DOHH2 (cell line): ENCODE results near the gene HSF2BP.

Experiments
- H3F3A ChIP-seq: fragments of 200-600 bp; sonication (generic), shearing (Covaris generic); 2 replicates; pipeline ENCODE4 v1.6.0; 2016; ENCODE audit warnings: antibody characterized with exemption, mild to moderate bottlenecking; ENCODE audit not compliant: control insufficient read depth, insufficient read depth
- H3K27ac ChIP-seq: fragments of 200-600 bp; sonication (generic); 2 replicates; pipeline ENCODE4 v1.5.1; 2014; ENCODE audit warnings: low read depth, mild to moderate bottlenecking, low read length, moderate library complexity
- H3K27me3 ChIP-seq: fragments of 200-600 bp; sonication (generic); 2 replicates; pipeline ENCODE4 v1.6.1; 2014; ENCODE audit warnings: mild to moderate bottlenecking, low read length, mixed read lengths; ENCODE audit not compliant: control insufficient read depth
- H3K36me3 ChIP-seq: fragments of 200-600 bp; sonication (generic); 2 replicates; pipeline ENCODE4 v1.6.1; 2014; ENCODE audit warnings: mild to moderate bottlenecking, low read length, moderate library complexity, mixed read lengths; ENCODE audit not compliant: control insufficient read depth
- H3K4me1 ChIP-seq: fragments of 200-600 bp; sonication (generic); 2 replicates; pipeline ENCODE4 v1.6.1; 2014; ENCODE audit warnings: mild to moderate bottlenecking, low read length, mixed read lengths; ENCODE audit not compliant: control insufficient read depth
- H3K4me2 ChIP-seq: fragments of 200-600 bp; sonication (generic); 2 replicates; pipeline ENCODE4 v1.6.0; 2014; ENCODE audit warnings: mild to moderate bottlenecking, low read length, moderate library complexity
- H3K4me3 ChIP-seq: fragments of 200-600 bp; sonication (generic); 2 replicates; pipeline ENCODE4 v1.5.1; 2014; ENCODE audit warnings: mild to moderate bottlenecking, low read length, mixed read lengths
- H3K79me2 ChIP-seq: fragments of 200-600 bp; sonication (generic); 2 replicates; pipeline ENCODE4 v1.6.1; 2014; ENCODE audit warnings: mild to moderate bottlenecking, low read length, mixed read lengths; ENCODE audit not compliant: control insufficient read depth
- H3K9me2 ChIP-seq: fragments of 200-600 bp; sonication (generic); replicated peaks from 2 replicates; pipeline ENCODE4 v1.6.1; 2014; ENCODE audit warnings: mild to moderate bottlenecking, low read length, mixed read lengths; ENCODE audit not compliant: control insufficient read depth
- H3K9me3 ChIP-seq: fragments of 200-600 bp; sonication (generic); 2 replicates; pipeline ENCODE4 v1.6.1; 2014; ENCODE audit warnings: antibody characterized with exemption, low read length, mixed read lengths; ENCODE audit not compliant: control insufficient read depth, insufficient read depth
- H4K20me1 ChIP-seq: fragments of 200-600 bp; sonication (generic); 2 replicates; pipeline ENCODE4 v1.6.0; 2014; ENCODE audit warnings: low read depth, mild to moderate bottlenecking, antibody characterized with exemption, low read length, moderate library complexity; ENCODE audit not compliant: control insufficient read depth, insufficient read depth
- EZH2phosphoT487 ChIP-seq: fragments of 200-600 bp; sonication (generic); IDR thresholded peaks from 2 replicates; pipeline ENCODE4 v1.6.1; 2017; ENCODE audit warnings: borderline replicate concordance, mild to moderate bottlenecking, antibody characterized with exemption, low read length, moderate library complexity, mixed read lengths
- TF ChIP-seq, protein P1 (sequence below): fragments of 200-600 bp; sonication (generic); IDR thresholded peaks from one replicate; pipeline ENCODE4 v1.5.1; 2014; ENCODE audit warnings: antibody characterized with exemption, mild to moderate bottlenecking, low read depth, low read length; ENCODE audit not compliant: poor library complexity, severe bottlenecking

HSF2BP gene

GRCh38 chr21:43614839-43615238 lies 44.4 kb downstream of the HSF2BP start:
- Histone ChIP-seq H3K27me3 (no peaks in the 10 kb centered on the region), H3K9me3 (no peaks in the 10 kb centered on the region), H3K9me2 (no peaks in the 10 kb centered on the region), H3K79me2 (no peaks in the 10 kb centered on the region), H3K36me3 (no peaks in the 10 kb centered on the region), H3K4me3 (no peak overlapping the region), H3K27ac (no peak overlapping the region), H3F3A (no peaks in the 10 kb centered on the region), H4K20me1 (no peaks in the 10 kb centered on the region), H3K4me1 (no peaks in the 10 kb centered on the region), H3K4me2 (no peak overlapping the region)
- TF ChIP-seq EZH2phosphoT487: no peak
- TF ChIP-seq, protein P1, sequence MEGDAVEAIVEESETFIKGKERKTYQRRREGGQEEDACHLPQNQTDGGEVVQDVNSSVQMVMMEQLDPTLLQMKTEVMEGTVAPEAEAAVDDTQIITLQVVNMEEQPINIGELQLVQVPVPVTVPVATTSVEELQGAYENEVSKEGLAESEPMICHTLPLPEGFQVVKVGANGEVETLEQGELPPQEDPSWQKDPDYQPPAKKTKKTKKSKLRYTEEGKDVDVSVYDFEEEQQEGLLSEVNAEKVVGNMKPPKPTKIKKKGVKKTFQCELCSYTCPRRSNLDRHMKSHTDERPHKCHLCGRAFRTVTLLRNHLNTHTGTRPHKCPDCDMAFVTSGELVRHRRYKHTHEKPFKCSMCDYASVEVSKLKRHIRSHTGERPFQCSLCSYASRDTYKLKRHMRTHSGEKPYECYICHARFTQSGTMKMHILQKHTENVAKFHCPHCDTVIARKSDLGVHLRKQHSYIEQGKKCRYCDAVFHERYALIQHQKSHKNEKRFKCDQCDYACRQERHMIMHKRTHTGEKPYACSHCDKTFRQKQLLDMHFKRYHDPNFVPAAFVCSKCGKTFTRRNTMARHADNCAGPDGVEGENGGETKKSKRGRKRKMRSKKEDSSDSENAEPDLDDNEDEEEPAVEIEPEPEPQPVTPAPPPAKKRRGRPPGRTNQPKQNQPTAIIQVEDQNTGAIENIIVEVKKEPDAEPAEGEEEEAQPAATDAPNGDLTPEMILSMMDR: no peak

DNA sequence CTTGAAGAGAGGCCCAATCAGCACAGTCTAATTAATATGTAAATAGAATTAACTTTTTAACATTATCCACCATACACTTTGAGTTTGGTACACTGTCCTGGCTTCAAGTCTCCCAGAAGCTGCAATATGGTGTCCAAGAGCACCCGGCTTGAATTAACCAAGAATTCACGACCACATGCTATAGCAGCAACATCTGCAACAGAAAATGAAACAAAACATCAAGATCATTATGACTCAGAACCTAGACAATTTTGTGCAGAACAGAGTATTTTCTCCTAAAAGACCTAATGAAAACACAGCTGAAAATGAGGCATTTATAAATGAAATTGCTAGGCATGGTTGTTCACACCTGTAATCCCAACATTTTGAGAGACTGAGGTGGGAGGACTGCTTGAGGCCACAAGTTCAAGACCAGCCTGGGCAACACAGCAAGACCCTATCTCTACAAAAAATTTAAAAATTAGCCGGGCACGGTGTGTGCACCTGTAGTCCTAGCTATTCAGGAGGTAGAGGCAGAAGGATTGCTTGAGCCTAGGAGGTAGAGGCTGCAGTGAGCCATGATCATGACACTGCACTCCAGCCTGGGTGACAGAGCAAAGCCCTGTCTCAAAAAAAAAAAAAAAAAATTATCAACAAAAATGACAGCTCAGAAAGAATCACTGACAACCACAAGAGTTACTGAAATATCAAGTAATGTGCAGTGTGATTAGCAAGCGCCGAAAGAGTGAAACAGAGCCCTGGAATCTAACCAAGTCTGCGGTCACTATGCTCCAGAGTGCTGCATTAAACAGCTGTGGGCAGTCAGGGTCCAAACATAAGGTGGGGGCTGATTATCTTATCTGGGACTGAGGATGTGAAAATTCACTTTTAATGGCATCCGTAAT lies 45.3 kb downstream of the HSF2BP start:
- H3K27ac ChIP-seq: no peak overlapping the region
- H3K79me2 ChIP-seq: no peaks in the 10 kb centered on the region
- no peaks in the 10 kb centered on the region for H3K36me3 ChIP-seq
- no peaks in the 10 kb centered on the region for H3K9me3 ChIP-seq
- no peaks in the 10 kb centered on the region for H3F3A ChIP-seq
- no peaks in the 10 kb centered on the region for H3K4me1 ChIP-seq
- TF ChIP-seq, protein P1: no peak
- no peak for TF ChIP-seq EZH2phosphoT487
- 0 out of 2 replicates have a peak, but pooled peaks cover under 1% of the 10 kb centered on the region for H3K27me3 ChIP-seq
- no peak overlapping the region for H3K4me2 ChIP-seq
- no peaks in the 10 kb centered on the region for H3K9me2 ChIP-seq
- H3K4me3 ChIP-seq: no peak overlapping the region
- H4K20me1 ChIP-seq: no peaks in the 10 kb centered on the region

GRCh38 chr21:43611598-43612369 lies 47.5 kb downstream of the HSF2BP start:
- no peaks in the 10 kb centered on the region for H3F3A ChIP-seq
- no peak overlapping the region for H3K27ac ChIP-seq
- H3K27me3 ChIP-seq: peaks cover 15% of the 10 kb centered on the region; the same call in 1 of the 2 replicates
- H3K36me3 ChIP-seq: no peaks in the 10 kb centered on the region
- H3K79me2 ChIP-seq: no peaks in the 10 kb centered on the region
- H3K4me2 ChIP-seq: no peak overlapping the region
- H3K9me3 ChIP-seq: no peaks in the 10 kb centered on the region
- no peak for TF ChIP-seq EZH2phosphoT487
- TF ChIP-seq, protein P1: peak; percentile 76
- H4K20me1 ChIP-seq: no peaks in the 10 kb centered on the region
- no peaks in the 10 kb centered on the region for H3K9me2 ChIP-seq
- H3K4me1 ChIP-seq: no peaks in the 10 kb centered on the region
- no peak overlapping the region for H3K4me3 ChIP-seq
